Neural cell (in vitro differentiated cells): ENCODE data around the gene ZBTB42. TPM values are rescaled to one million over a fixed set of nuclear protein-coding genes. Genes with fewer than 3 reads are reported as not detected.

Experiments
- H2AFZ ChIP-seq: fragments of 200-600, 300-800 bp; sonication (generic), shearing (Covaris generic); 2 replicates; pipeline ENCODE4 v1.6.0; 2014; ENCODE audit warnings: low read depth, mild to moderate bottlenecking, antibody characterized with exemption, low read length, moderate library complexity
- H3F3A ChIP-seq: fragments of 200-600 bp; shearing (Covaris generic); 2 replicates; pipeline ENCODE4 v1.6.1; 2016; ENCODE audit warnings: mild to moderate bottlenecking, moderate library complexity, mixed read lengths, antibody characterized with exemption, low read length; ENCODE audit not compliant: insufficient read depth, poor library complexity, severe bottlenecking
- H3K27ac ChIP-seq: fragments of 200-600, 300-800 bp; sonication (generic), shearing (Covaris generic); 2 replicates; pipeline ENCODE4 v1.5.1; 2014; ENCODE audit warnings: mild to moderate bottlenecking, low read length, moderate library complexity
- H3K27me3 ChIP-seq: fragments of 300-800, 200-600 bp; sonication (generic), shearing (Covaris generic); 2 replicates; pipeline ENCODE4 v1.6.0; 2014; ENCODE audit warnings: mild to moderate bottlenecking, low read depth, low read length, moderate library complexity; ENCODE audit not compliant: insufficient read depth
- H3K36me3 ChIP-seq: fragments of 300-800, 200-600 bp; sonication (generic), shearing (Covaris generic); 2 replicates; pipeline ENCODE4 v1.5.1; 2014; ENCODE audit warnings: mild to moderate bottlenecking, antibody characterized with exemption, low read length, moderate library complexity; ENCODE audit not compliant: insufficient read depth
- H3K4me2 ChIP-seq: fragments of 300-800, 200-600 bp; sonication (generic), shearing (Covaris generic); 2 replicates; pipeline ENCODE4 v1.6.0; 2014; ENCODE audit warnings: mild to moderate bottlenecking, low read length
- H3K4me3 ChIP-seq: fragments of 300-800, 200-600 bp; sonication (generic), shearing (Covaris generic); 2 replicates; pipeline ENCODE4 v1.5.1; 2014; ENCODE audit warnings: mild to moderate bottlenecking, low read length, moderate library complexity
- H3K79me2 ChIP-seq: fragments of 200-600 bp; shearing (Covaris generic); replicated peaks from 2 replicates; pipeline ENCODE4 v1.6.0; 2014; ENCODE audit warnings: mild to moderate bottlenecking, low read length, moderate library complexity; ENCODE audit not compliant: insufficient read depth
- H3K9ac ChIP-seq: fragments of 300-800, 200-600 bp; sonication (generic), shearing (Covaris generic); 2 replicates; pipeline ENCODE4 v1.6.1; 2016; ENCODE audit warnings: mild to moderate bottlenecking, low read length, mixed read lengths
- H3K9me2 ChIP-seq: fragments of 200-600 bp; shearing (Covaris generic); 2 replicates; pipeline ENCODE4 v1.6.1; 2016; ENCODE audit warnings: mild to moderate bottlenecking, low read length, mixed read lengths; ENCODE audit not compliant: insufficient read depth
- H3K9me3 ChIP-seq: fragments of 200-600, 300-800 bp; sonication (generic), shearing (Covaris generic); 2 replicates; pipeline ENCODE4 v1.6.1; 2016; ENCODE audit warnings: mild to moderate bottlenecking, mixed run types, low read length, moderate library complexity, mixed read lengths
- H4K20me1 ChIP-seq: fragments of 200-600 bp; shearing (Covaris generic); 2 replicates; pipeline ENCODE4 v1.6.1; 2016; ENCODE audit warnings: mild to moderate bottlenecking, mixed run types; ENCODE audit not compliant: insufficient read depth
- EP300 ChIP-seq: fragments of 450-650 bp; conservative IDR thresholded peaks from 2 replicates; pipeline ENCODE4 v1.6.1; 2014; ENCODE audit warnings: antibody characterized with exemption, mild to moderate bottlenecking, moderate library complexity; ENCODE audit not compliant: poor library complexity, severe bottlenecking
- EZH2 ChIP-seq: fragments of 200-600, 300-800 bp; shearing (Covaris generic), sonication (generic); IDR thresholded peaks from 2 replicates; pipeline ENCODE4 v1.6.1; 2014; ENCODE audit warnings: antibody characterized with exemption, low read length, borderline replicate concordance, mild to moderate bottlenecking; ENCODE audit not compliant: insufficient read depth, poor library complexity, severe bottlenecking
- MXI1 ChIP-seq: fragments of 450-650 bp; conservative IDR thresholded peaks from 2 replicates; pipeline ENCODE4 v1.6.1; 2014; ENCODE audit warnings: antibody characterized with exemption, mild to moderate bottlenecking; ENCODE audit not compliant: poor library complexity, severe bottlenecking
- POLR2AphosphoS5 ChIP-seq: IDR thresholded peaks from 2 replicates; pipeline ENCODE4 v1.6.1; 2012
- RAD21 ChIP-seq: fragments of 450-650 bp; conservative IDR thresholded peaks from 2 replicates; pipeline ENCODE4 v1.6.1; 2014; ENCODE audit warnings: antibody characterized with exemption, mild to moderate bottlenecking, moderate library complexity
- SMC3 ChIP-seq: fragments of 450-650 bp; conservative IDR thresholded peaks from 2 replicates; pipeline ENCODE4 v1.6.1; 2014; ENCODE audit warnings: antibody characterized with exemption, mild to moderate bottlenecking, moderate library complexity; ENCODE audit not compliant: poor library complexity
- TAF1 ChIP-seq: IDR thresholded peaks from 2 replicates; pipeline ENCODE4 v1.6.1; 2012; ENCODE audit warnings: low read depth
- polyA plus RNA-seq: library from polyadenylated mRNA; depleted of rRNA; stranded (reverse); fragments of >200 nt; gene quantifications from 2 replicates; pipeline ENCODE4 v1.2.3, GENCODE V29; 2014
- TF ChIP-seq, protein P1 (sequence below): IDR thresholded peaks from 2 replicates; pipeline ENCODE4 v1.6.1; 2012; ENCODE audit warnings: borderline replicate concordance
- TF ChIP-seq, protein P2 (sequence below): fragments of 450-650 bp; IDR thresholded peaks from 2 replicates; pipeline ENCODE4 v1.5.1; 2014; ENCODE audit warnings: antibody characterized with exemption, mild to moderate bottlenecking, moderate library complexity; ENCODE audit not compliant: poor library complexity, severe bottlenecking

Gene ZBTB42
- polyA plus RNA-seq, 1 donor from 2014 or later: not detected

DNA sequence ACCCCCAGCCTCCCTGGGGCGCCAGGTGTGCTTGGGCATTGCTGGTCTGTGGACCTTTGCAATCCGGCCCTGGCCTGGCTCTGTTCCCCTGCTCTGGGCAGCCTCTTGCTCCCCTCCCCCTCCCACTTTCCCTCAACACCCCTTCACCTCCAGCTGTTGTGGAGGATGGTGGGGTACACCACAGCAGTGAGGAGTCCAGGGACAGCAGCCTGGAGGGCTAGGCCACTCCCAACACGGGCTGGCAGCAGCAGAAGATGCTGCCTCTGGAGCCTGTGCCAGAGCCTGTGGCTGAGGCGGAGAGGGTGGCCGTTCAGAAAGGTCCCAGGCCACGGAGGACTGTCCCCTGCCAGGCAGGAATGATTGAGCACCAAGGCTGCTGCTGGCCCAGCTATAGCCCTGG is 7.6 kb downstream of the ZBTB42 start:
- H3K4me2 ChIP-seq: no peak overlapping the region
- TF ChIP-seq, protein P1, sequence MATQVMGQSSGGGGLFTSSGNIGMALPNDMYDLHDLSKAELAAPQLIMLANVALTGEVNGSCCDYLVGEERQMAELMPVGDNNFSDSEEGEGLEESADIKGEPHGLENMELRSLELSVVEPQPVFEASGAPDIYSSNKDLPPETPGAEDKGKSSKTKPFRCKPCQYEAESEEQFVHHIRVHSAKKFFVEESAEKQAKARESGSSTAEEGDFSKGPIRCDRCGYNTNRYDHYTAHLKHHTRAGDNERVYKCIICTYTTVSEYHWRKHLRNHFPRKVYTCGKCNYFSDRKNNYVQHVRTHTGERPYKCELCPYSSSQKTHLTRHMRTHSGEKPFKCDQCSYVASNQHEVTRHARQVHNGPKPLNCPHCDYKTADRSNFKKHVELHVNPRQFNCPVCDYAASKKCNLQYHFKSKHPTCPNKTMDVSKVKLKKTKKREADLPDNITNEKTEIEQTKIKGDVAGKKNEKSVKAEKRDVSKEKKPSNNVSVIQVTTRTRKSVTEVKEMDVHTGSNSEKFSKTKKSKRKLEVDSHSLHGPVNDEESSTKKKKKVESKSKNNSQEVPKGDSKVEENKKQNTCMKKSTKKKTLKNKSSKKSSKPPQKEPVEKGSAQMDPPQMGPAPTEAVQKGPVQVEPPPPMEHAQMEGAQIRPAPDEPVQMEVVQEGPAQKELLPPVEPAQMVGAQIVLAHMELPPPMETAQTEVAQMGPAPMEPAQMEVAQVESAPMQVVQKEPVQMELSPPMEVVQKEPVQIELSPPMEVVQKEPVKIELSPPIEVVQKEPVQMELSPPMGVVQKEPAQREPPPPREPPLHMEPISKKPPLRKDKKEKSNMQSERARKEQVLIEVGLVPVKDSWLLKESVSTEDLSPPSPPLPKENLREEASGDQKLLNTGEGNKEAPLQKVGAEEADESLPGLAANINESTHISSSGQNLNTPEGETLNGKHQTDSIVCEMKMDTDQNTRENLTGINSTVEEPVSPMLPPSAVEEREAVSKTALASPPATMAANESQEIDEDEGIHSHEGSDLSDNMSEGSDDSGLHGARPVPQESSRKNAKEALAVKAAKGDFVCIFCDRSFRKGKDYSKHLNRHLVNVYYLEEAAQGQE: no peak
- TF ChIP-seq EP300: no peak
- TF ChIP-seq EZH2: no peak
- TF ChIP-seq SMC3: no peak
- no peak for TF ChIP-seq RAD21
- TF ChIP-seq, protein P2, sequence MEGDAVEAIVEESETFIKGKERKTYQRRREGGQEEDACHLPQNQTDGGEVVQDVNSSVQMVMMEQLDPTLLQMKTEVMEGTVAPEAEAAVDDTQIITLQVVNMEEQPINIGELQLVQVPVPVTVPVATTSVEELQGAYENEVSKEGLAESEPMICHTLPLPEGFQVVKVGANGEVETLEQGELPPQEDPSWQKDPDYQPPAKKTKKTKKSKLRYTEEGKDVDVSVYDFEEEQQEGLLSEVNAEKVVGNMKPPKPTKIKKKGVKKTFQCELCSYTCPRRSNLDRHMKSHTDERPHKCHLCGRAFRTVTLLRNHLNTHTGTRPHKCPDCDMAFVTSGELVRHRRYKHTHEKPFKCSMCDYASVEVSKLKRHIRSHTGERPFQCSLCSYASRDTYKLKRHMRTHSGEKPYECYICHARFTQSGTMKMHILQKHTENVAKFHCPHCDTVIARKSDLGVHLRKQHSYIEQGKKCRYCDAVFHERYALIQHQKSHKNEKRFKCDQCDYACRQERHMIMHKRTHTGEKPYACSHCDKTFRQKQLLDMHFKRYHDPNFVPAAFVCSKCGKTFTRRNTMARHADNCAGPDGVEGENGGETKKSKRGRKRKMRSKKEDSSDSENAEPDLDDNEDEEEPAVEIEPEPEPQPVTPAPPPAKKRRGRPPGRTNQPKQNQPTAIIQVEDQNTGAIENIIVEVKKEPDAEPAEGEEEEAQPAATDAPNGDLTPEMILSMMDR: no peak

DNA sequence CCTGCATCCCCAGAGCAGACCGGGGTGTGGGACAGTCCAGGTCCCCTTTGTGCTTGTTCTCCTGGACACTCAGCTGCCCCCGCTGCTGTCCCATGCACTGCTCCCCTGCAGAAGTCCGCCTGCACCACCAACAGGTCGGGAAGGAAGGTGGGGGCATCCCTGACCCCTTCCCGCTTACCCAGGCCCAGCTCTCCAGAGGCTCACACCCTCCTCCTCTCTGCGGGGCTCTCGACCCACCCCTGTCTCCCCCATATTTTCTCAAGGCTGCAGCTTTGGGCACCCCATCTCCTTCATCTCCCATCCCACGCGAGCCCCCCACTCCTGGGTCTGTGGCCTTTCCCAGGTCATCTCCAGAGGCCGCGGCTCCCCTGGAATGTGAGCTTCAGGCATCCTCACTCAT is 9.4 kb downstream of the ZBTB42 start:
- Histone ChIP-seq H3K27ac (no peak overlapping the region), H4K20me1 (no peaks in the 10 kb centered on the region), H3K4me2 (no peak overlapping the region), H3K27me3 (no peaks in the 10 kb centered on the region), H3K9me3 (no peaks in the 10 kb centered on the region), H3K4me3 (no peak overlapping the region), H3K9ac (no peak overlapping the region), H3K36me3 (no peaks in the 10 kb centered on the region), H3F3A (no peaks in the 10 kb centered on the region), H3K79me2 (no peaks in the 10 kb centered on the region), H3K9me2 (no peaks in the 10 kb centered on the region), H2AFZ (no peak overlapping the region)
- no peak for TF ChIP-seq SMC3
- TF ChIP-seq, protein P2: no peak
- TF ChIP-seq, protein P1: no peak
- no peak for TF ChIP-seq POLR2AphosphoS5
- no peak for TF ChIP-seq EP300
- no peak for TF ChIP-seq TAF1
- no peak for TF ChIP-seq EZH2
- TF ChIP-seq MXI1: no peak
- no peak for TF ChIP-seq RAD21

More for the DNA sequence above, 7.6 kb downstream of the ZBTB42 start:
- no peak overlapping the region for H3K27ac ChIP-seq
- H3K36me3 ChIP-seq: no peaks in the 10 kb centered on the region
- H3K9me3 ChIP-seq: no peaks in the 10 kb centered on the region
- H3K27me3 ChIP-seq: peaks cover 3% of the 10 kb centered on the region
- no peak overlapping the region for H3K4me3 ChIP-seq
- H3K9me2 ChIP-seq: no peaks in the 10 kb centered on the region
- H4K20me1 ChIP-seq: no peaks in the 10 kb centered on the region
- H2AFZ ChIP-seq: no peak overlapping the region
- H3K9ac ChIP-seq: no peak overlapping the region
- H3K79me2 ChIP-seq: no peaks in the 10 kb centered on the region
- H3F3A ChIP-seq: no peaks in the 10 kb centered on the region
